ENCODE measurements around the gene ADAMTSL3.

- TF ChIP-seq CTCF (IDR thresholded peaks at IDR 0.05) (no peak), POLR2A (IDR thresholded peaks at IDR 0.05) (no peak)
These were observed 306.4 kb downstream of the ADAMTSL3 start for GRCh38 chr15:83960192-83960829.

Data from heart left ventricle (tissue), 13 donors.